Stomach (tissue), 9 donors: ENCODE measurements around the gene ERN2. TPM values are rescaled to one million over a fixed set of nuclear protein-coding genes. Genes with fewer than 3 reads are reported as not detected.

Source experiments
- DNase-seq, 2 donors: peaks; one replicate each; pipeline versions ENCODE4 v3.0.0 to v3.0.0-alpha.2; 2013 to 2019
- H3K27ac ChIP-seq, 5 donors: fragments of 200-600 bp in 4 of 5; sonication (generic) in 4 of 5; one replicate each; pipeline ENCODE4 v1.5.1; 2013 to 2019; ENCODE audit warnings: mild to moderate bottlenecking in 1 of 5, moderate library complexity in 1 of 5
- H3K27me3 ChIP-seq, 3 donors: fragments of 200-600 bp; sonication (generic); one replicate each; pipeline ENCODE4 v1.5.1; 2017 to 2019; ENCODE audit warnings: mixed run types in 1 of 3
- H3K36me3 ChIP-seq, 4 donors: fragments of 200-600 bp; sonication (generic); 1 replicate in 3 of 4; 2 replicates in 1 of 4; pipeline ENCODE4 v1.5.1; 2016 to 2019
- H3K4me1 ChIP-seq, 4 donors: fragments of 200-600 bp; sonication (generic); one replicate each; pipeline ENCODE4 v1.5.1; 2016 to 2019
- H3K4me3 ChIP-seq, 4 donors: fragments of 200-600 bp; sonication (generic) in 3 of 4; one replicate each; pipeline ENCODE4 v1.5.1; 2016 to 2019; ENCODE audit warnings: mild to moderate bottlenecking in 1 of 4
- H3K9me3 ChIP-seq, 4 donors: fragments of 200-600 bp; sonication (generic); one replicate each; pipeline ENCODE4 v1.5.1; 2016 to 2019
- EP300 ChIP-seq: sonication (generic); formaldehyde crosslinking; IDR thresholded peaks from one replicate; pipeline ENCODE4 v1.6.1; 2017; ENCODE audit warnings: antibody characterized with exemption
- POLR2A ChIP-seq, 4 donors: fragments of 450-650 bp; IDR thresholded peaks; one replicate each; pipeline ENCODE4 v1.6.1; 2016; ENCODE audit warnings: antibody characterized with exemption in 4 of 4, control low read depth in 2 of 4, mild to moderate bottlenecking in 1 of 4, moderate library complexity in 1 of 4
- POLR2AphosphoS5 ChIP-seq, 3 donors: sonication (generic); formaldehyde crosslinking; IDR thresholded peaks; one replicate each; pipeline ENCODE4 v1.6.1; 2016; ENCODE audit warnings: antibody characterized with exemption in 3 of 3
- WGBS, 5 donors: extraction: QIAGEN DNeasy Blood & Tissue Kit in 3 of 5; methylation state at CpG; one replicate each; pipeline versions ENCODE4 v1.1.5 to v1.1.7; 2013 to 2018; 5-methylcytosine and 5-hydroxymethylcytosine counted together
- intact Hi-C: fragments of 100-400 bp; cut with DNase I; formaldehyde crosslinking; loops from one replicate; pipeline ENCODE4 v1.15.1; 2023; ENCODE audit warnings: low total_unique reads
- polyA plus RNA-seq, 3 donors: library from polyadenylated mRNA; stranded (reverse); fragments of 200-250 nt; gene quantifications; one replicate each; pipeline ENCODE4 v1.2.3, GENCODE V29; 2013
- total RNA-seq, 5 donors: library from RNA; depleted of rRNA; stranded (reverse); fragments of >200 nt; gene quantifications; one replicate each; pipeline versions ENCODE4 v1.1.0 to v1.2.3, GENCODE V29; 2014 to 2016
- TF ChIP-seq, protein P1 (sequence below), 7 experiments: fragments of 450-650 bp in 4 of 7; fragments of 200-600 bp in 3 of 7; sonication (generic) in 3 of 7; IDR thresholded peaks; one replicate each; pipeline ENCODE4 v1.5.1; 2016 to 2019; ENCODE audit warnings: antibody characterized with exemption in 7 of 7, control low read depth in 2 of 7, mild to moderate bottlenecking in 1 of 7
- donor health status: healthy with polysubstance abuse.
- donor health status: Bipolar disorder and iron deficiency.
- donor health status: healthy.

Gene ERN2
- total and polyA plus RNA-seq, 8 donors, result 18.2 to 235 (median 63.1) TPM

GRCh38 chr16:23734176-23734893, 21.3 kb upstream of the ERN2 start:
- DNase-seq, result no peak
- H3K27ac ChIP-seq, result no peak overlapping the region
- H3K36me3 ChIP-seq, result no peaks in the 10 kb centered on the region
- TF ChIP-seq POLR2A (IDR thresholded peaks at IDR 0.05), result no peak
- TF ChIP-seq, protein P1, sequence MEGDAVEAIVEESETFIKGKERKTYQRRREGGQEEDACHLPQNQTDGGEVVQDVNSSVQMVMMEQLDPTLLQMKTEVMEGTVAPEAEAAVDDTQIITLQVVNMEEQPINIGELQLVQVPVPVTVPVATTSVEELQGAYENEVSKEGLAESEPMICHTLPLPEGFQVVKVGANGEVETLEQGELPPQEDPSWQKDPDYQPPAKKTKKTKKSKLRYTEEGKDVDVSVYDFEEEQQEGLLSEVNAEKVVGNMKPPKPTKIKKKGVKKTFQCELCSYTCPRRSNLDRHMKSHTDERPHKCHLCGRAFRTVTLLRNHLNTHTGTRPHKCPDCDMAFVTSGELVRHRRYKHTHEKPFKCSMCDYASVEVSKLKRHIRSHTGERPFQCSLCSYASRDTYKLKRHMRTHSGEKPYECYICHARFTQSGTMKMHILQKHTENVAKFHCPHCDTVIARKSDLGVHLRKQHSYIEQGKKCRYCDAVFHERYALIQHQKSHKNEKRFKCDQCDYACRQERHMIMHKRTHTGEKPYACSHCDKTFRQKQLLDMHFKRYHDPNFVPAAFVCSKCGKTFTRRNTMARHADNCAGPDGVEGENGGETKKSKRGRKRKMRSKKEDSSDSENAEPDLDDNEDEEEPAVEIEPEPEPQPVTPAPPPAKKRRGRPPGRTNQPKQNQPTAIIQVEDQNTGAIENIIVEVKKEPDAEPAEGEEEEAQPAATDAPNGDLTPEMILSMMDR (IDR thresholded peaks at IDR 0.05), result no peak
- no peak for TF ChIP-seq EP300
- TF ChIP-seq POLR2AphosphoS5 (IDR thresholded peaks at IDR 0.05), result no peak
- WGBS, 5 donors, result 84 to 90% (median 86%) methylated on average over 19 of the region's 19 CpGs
- peaks cover 0 to 22% (median 0%) of the 10 kb centered on the region in 3 donors for H3K27me3 ChIP-seq
- no peak overlapping the region for H3K4me3 ChIP-seq
- no peaks in the 10 kb centered on the region for H3K9me3 ChIP-seq
- intact Hi-C loops, result no loop called here
- H3K4me1 ChIP-seq, result peaks cover 0 to 7% (median 0%) of the 10 kb centered on the region in 4 donors

DNA sequence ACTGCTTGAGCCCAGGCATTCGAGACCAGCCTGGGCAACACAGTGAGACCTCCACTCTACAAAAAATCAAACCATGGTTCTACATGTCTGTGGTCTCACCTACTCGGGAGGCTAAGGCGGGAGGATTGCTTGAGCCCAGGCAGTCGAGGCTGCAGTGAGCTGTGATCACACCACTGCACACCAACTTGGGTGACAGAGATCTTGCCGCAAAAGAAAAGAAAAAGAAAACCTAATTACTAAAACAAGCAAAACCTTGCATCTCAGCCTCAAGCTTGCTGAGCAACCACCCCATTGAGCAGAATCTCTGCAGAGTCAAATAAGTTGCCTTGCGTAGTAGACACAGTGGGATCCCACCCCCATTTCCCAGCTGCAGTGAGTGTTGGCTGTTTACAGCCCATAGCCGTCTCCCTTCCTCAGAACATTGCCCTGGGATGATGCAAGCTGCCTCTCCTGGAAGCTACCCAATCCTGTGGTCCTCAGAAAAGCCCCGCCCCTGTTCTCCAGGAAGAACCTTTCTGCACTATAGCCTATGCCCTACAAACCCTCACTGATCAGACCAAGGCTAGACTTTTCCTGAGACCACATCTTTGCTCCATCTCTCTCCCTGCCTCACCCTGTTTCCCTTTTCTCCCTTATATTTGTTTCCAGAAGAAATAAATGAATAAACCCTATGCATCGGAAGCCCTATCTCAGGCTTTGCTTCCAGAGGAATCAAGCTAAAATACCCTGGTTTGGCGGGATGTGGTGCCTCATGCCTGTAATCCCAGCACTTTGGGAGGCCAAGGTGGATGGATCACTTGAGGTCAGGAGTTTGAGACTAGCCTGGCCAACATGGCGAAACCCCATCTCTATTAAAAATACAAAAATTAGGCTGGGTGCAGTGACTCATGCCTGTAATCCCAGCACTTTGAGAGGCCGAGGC, 16.7 kb upstream of the ERN2 start:
- H3K4me1 ChIP-seq, result peaks cover 0 to 7% (median 0%) of the 10 kb centered on the region in 4 donors
- no peak overlapping the region for H3K4me3 ChIP-seq
- 73 to 78% (median 75%) methylated on average over 12 of the region's 12 CpGs for WGBS, 5 donors
- H3K27ac ChIP-seq, result no peak overlapping the region
- no peaks in the 10 kb centered on the region for H3K36me3 ChIP-seq
- peaks cover 0 to 14% (median 0%) of the 10 kb centered on the region in 3 donors for H3K27me3 ChIP-seq
- peak in 1 of 3 donors; percentile 4 for TF ChIP-seq POLR2AphosphoS5 (IDR thresholded peaks at IDR 0.05)
- TF ChIP-seq EP300, result no peak
- TF ChIP-seq, protein P1 (IDR thresholded peaks at IDR 0.05), result no peak
- intact Hi-C loops, result no loop called here
- DNase-seq, result peak; percentile 58 to 67
- no peaks in the 10 kb centered on the region for H3K9me3 ChIP-seq

- peaks cover 0 to 7% (median 0%) of the 10 kb centered on the region in 4 donors for H3K4me1 ChIP-seq
- 54 to 59% (median 57%) methylated on average over 10 of the region's 10 CpGs for WGBS, 5 donors
- DNase-seq, result no peak
- intact Hi-C loops, result no loop called here
- no peak overlapping the region for H3K27ac ChIP-seq
- H3K4me3 ChIP-seq, result no peak overlapping the region
- H3K36me3 ChIP-seq, result no peaks in the 10 kb centered on the region
- TF ChIP-seq EP300 (no peak), POLR2A (IDR thresholded peaks at IDR 0.05) (no peak), POLR2AphosphoS5 (IDR thresholded peaks at IDR 0.05) (no peak)
- TF ChIP-seq, protein P1 (IDR thresholded peaks at IDR 0.05), result no peak
- peaks cover 0 to 14% (median 0%) of the 10 kb centered on the region in 3 donors for H3K27me3 ChIP-seq
- H3K9me3 ChIP-seq, result peaks cover 0 to 5% (median 1%) of the 10 kb centered on the region in 4 donors
Measured at GRCh38 chr16:23728112-23728477, 15.1 kb upstream of the ERN2 start.

DNA sequence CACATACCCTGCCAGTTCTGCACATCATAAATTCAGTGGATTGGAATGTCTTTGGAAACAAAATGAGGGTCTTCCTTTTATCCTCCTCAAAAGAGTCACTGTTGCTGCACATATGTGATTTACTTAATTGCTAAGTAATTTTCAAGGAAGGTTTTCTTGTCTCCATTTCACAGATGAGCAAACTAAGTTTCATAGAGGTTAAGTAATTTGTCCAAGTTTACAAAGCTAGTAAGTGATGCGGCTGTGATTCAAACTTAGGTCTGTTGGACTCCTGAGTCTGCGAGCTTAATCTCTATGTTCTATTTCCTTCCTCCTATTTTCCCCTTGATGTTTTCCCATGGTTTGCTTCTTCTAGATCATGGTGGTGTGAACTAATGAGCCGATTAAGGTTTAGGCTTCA, 13.7 kb upstream of the ERN2 start:
- 82 to 92% (median 88%) methylated on average over 3 of the region's 3 CpGs for WGBS, 5 donors
- no peak overlapping the region for H3K4me3 ChIP-seq
- intact Hi-C loops, result no loop called here
- H3K9me3 ChIP-seq, result peaks cover 0 to 18% (median 9%) of the 10 kb centered on the region in 4 donors
- H3K36me3 ChIP-seq, result no peaks in the 10 kb centered on the region
- DNase-seq, result no peak
- TF ChIP-seq EP300 (no peak), POLR2A (IDR thresholded peaks at IDR 0.05) (no peak), POLR2AphosphoS5 (IDR thresholded peaks at IDR 0.05) (no peak)
- TF ChIP-seq, protein P1 (IDR thresholded peaks at IDR 0.05), result no peak
- peaks cover 0 to 7% (median 0%) of the 10 kb centered on the region in 4 donors for H3K4me1 ChIP-seq
- H3K27me3 ChIP-seq, result peaks cover 0 to 14% (median 0%) of the 10 kb centered on the region in 3 donors
- H3K27ac ChIP-seq, result no peak overlapping the region
